ENCODE measurements around the gene ALOX5AP. TPM values are rescaled to one million over a fixed set of nuclear protein-coding genes. Genes with fewer than 3 reads are reported as not detected.

Gene ALOX5AP
- total RNA-seq, 1 experiment from 2014 or later = not detected

DNA sequence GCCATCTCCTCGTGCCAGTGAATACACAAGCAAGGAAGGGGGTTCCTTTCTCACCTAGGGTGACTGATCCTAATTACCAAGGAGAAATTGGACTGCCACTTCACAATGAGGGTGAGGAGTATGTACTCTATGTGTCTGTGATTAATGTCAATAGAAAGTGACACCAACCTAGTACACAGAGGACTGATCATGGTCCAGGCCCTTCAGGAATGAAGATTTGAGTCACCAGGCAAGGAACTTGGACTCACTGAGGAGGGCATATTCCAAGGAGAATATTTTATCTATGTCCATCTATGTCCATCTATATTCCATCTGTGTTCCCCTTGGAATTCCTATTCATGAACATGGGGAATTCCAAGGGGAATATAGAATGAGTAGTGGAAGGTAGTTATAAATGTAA is 9.2 kb upstream of the ALOX5AP start:
- POLR2A ChIA-PET (ENCODE audit: unreplicated experiment) = no interaction called here
- H4K20me1 ChIP-seq (ENCODE audit: low read length) = no peaks in the 10 kb centered on the region
- DNase-seq = no peak
- TF ChIP-seq EZH2 (IDR thresholded peaks at IDR 0.05; ENCODE audit: low read length, unreplicated experiment) (no peak), EZH2phosphoT487 (IDR thresholded peaks at IDR 0.05; ENCODE audit: borderline replicate concordance, low read length) (no peak)
- TF ChIP-seq, protein P1, sequence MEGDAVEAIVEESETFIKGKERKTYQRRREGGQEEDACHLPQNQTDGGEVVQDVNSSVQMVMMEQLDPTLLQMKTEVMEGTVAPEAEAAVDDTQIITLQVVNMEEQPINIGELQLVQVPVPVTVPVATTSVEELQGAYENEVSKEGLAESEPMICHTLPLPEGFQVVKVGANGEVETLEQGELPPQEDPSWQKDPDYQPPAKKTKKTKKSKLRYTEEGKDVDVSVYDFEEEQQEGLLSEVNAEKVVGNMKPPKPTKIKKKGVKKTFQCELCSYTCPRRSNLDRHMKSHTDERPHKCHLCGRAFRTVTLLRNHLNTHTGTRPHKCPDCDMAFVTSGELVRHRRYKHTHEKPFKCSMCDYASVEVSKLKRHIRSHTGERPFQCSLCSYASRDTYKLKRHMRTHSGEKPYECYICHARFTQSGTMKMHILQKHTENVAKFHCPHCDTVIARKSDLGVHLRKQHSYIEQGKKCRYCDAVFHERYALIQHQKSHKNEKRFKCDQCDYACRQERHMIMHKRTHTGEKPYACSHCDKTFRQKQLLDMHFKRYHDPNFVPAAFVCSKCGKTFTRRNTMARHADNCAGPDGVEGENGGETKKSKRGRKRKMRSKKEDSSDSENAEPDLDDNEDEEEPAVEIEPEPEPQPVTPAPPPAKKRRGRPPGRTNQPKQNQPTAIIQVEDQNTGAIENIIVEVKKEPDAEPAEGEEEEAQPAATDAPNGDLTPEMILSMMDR (conservative IDR thresholded peaks at IDR 0.05; ENCODE audit: low read depth, low read length) = no peak
- no peaks in the 10 kb centered on the region for H3K27me3 ChIP-seq (ENCODE audit: low read length)
- ATAC-seq = no peak
- no peak overlapping the region for H2AFZ ChIP-seq (ENCODE audit: low read length)
- H3K4me1 ChIP-seq (ENCODE audit: insufficient read depth, low read length) = peaks cover 20% of the 10 kb centered on the region
- H3K36me3 ChIP-seq (ENCODE audit: low read depth, low read length) = no peaks in the 10 kb centered on the region
- H3K9me2 ChIP-seq (replicated peaks; ENCODE audit: low read length) = no peaks in the 10 kb centered on the region
- H3K27ac ChIP-seq (ENCODE audit: low read length) = no peak overlapping the region
- no peaks in the 10 kb centered on the region for H3F3A ChIP-seq (ENCODE audit: low read length, unreplicated experiment)
- no TSS peak for BruUV-seq (replicated peaks)
- intact Hi-C loops (cut with micrococcal nuclease) = no loop called here
- no peak overlapping the region for H3K4me3 ChIP-seq (ENCODE audit: low read length)
- CTCF ChIA-PET = no interaction called here
- no peak overlapping the region for H3K4me2 ChIP-seq (ENCODE audit: low read length)
- no peak overlapping the region for H3K9ac ChIP-seq (ENCODE audit: low read length)
- no peaks in the 10 kb centered on the region for H3K9me3 ChIP-seq (ENCODE audit: low read length)
- H3K79me2 ChIP-seq (ENCODE audit: low read length) = no peaks in the 10 kb centered on the region

- ChIA-PET CTCF (no interaction called here), POLR2A (ENCODE audit: unreplicated experiment) (no interaction called here)
- H4K20me1 ChIP-seq (ENCODE audit: low read length) = no peaks in the 10 kb centered on the region
- no peak overlapping the region for H3K27ac ChIP-seq (ENCODE audit: low read length)
- intact Hi-C loops (cut with micrococcal nuclease) = no loop called here
- no peak overlapping the region for H3K4me3 ChIP-seq (ENCODE audit: low read length)
- no peaks in the 10 kb centered on the region for H3K79me2 ChIP-seq (ENCODE audit: low read length)
- no peak for DNase-seq
- no peak overlapping the region for H3K9ac ChIP-seq (ENCODE audit: low read length)
- no peaks in the 10 kb centered on the region for H3K9me3 ChIP-seq (ENCODE audit: low read length)
- peaks cover 7% of the 10 kb centered on the region for H3K4me1 ChIP-seq (ENCODE audit: insufficient read depth, low read length)
- TF ChIP-seq, protein P1 (conservative IDR thresholded peaks at IDR 0.05; ENCODE audit: low read depth, low read length) = no peak
- no peak for TF ChIP-seq EZH2phosphoT487 (IDR thresholded peaks at IDR 0.05; ENCODE audit: borderline replicate concordance, low read length)
- TF ChIP-seq EZH2 (IDR thresholded peaks at IDR 0.05; ENCODE audit: low read length, unreplicated experiment) = no peak
- H2AFZ ChIP-seq (ENCODE audit: low read length) = no peak overlapping the region
- H3K27me3 ChIP-seq (ENCODE audit: low read length) = no peaks in the 10 kb centered on the region
- no peak for ATAC-seq
- H3K4me2 ChIP-seq (ENCODE audit: low read length) = no peak overlapping the region
- H3K9me2 ChIP-seq (replicated peaks; ENCODE audit: low read length) = no peaks in the 10 kb centered on the region
- no peaks in the 10 kb centered on the region for H3F3A ChIP-seq (ENCODE audit: low read length, unreplicated experiment)
- H3K36me3 ChIP-seq (ENCODE audit: low read depth, low read length) = no peaks in the 10 kb centered on the region
- BruUV-seq (replicated peaks) = no TSS peak
Measured at GRCh38 chr13:30727491-30728355, 7.6 kb upstream of the ALOX5AP start.

DNA sequence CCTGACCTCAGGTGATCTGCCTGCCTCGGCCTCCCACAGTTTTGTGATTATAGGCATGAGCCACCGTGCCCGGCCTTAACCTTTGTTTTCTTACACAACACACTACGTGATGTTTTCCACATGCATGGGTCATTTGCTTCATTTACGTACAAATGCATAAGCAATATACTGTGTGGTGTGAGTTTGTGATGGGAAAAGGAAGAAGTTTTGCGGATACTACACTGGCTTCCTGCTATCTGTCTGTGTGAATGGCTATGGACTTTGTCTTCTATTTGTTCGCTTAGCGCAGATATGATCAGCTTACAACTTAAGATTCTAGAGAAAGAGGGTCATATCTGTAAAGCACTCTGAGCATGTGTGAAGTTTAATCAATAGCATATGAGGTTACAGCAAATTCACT is 5.5 kb upstream of the ALOX5AP start:
- H3K4me2 ChIP-seq (ENCODE audit: low read length) = no peak overlapping the region
- no peaks in the 10 kb centered on the region for H3F3A ChIP-seq (ENCODE audit: low read length, unreplicated experiment)
- no peaks in the 10 kb centered on the region for H3K9me3 ChIP-seq (ENCODE audit: low read length)
- no peaks in the 10 kb centered on the region for H3K9me2 ChIP-seq (replicated peaks; ENCODE audit: low read length)
- BruUV-seq (replicated peaks) = no TSS peak
- H3K9ac ChIP-seq (ENCODE audit: low read length) = no peak overlapping the region
- no peaks in the 10 kb centered on the region for H3K27me3 ChIP-seq (ENCODE audit: low read length)
- no peak overlapping the region for H3K4me3 ChIP-seq (ENCODE audit: low read length)
- H3K36me3 ChIP-seq (ENCODE audit: low read depth, low read length) = no peaks in the 10 kb centered on the region
- H3K4me1 ChIP-seq (ENCODE audit: insufficient read depth, low read length) = peaks cover 8% of the 10 kb centered on the region
- no peaks in the 10 kb centered on the region for H4K20me1 ChIP-seq (ENCODE audit: low read length)
- no peak overlapping the region for H3K27ac ChIP-seq (ENCODE audit: low read length)
- DNase-seq (no peak), ATAC-seq (no peak)
- intact Hi-C loops (cut with micrococcal nuclease) = no loop called here
- no peaks in the 10 kb centered on the region for H3K79me2 ChIP-seq (ENCODE audit: low read length)
- TF ChIP-seq, protein P1 (conservative IDR thresholded peaks at IDR 0.05; ENCODE audit: low read depth, low read length) = no peak
- no peak for TF ChIP-seq EZH2 (IDR thresholded peaks at IDR 0.05; ENCODE audit: low read length, unreplicated experiment)
- TF ChIP-seq EZH2phosphoT487 (IDR thresholded peaks at IDR 0.05; ENCODE audit: borderline replicate concordance, low read length) = no peak
- POLR2A ChIA-PET (ENCODE audit: unreplicated experiment) = no interaction called here
- CTCF ChIA-PET = no interaction called here
- no peak overlapping the region for H2AFZ ChIP-seq (ENCODE audit: low read length)

Data from PC-3 (cell line).